Stimulated activated CD4-positive, alpha-beta T cell treated with anti-CD3 and anti-CD28 coated beads, Interleukin-12 subunit alpha, Interleukin-12 subunit beta, amount 100 ng/mL, for 4 hours (primary cell): Measurements from ENCODE around the gene KCNQ1.

Experiments used
- DNase-seq: peaks from one replicate; pipeline ENCODE4 v3.0.0-alpha.2; 2020

The KCNQ1 gene

DNA sequence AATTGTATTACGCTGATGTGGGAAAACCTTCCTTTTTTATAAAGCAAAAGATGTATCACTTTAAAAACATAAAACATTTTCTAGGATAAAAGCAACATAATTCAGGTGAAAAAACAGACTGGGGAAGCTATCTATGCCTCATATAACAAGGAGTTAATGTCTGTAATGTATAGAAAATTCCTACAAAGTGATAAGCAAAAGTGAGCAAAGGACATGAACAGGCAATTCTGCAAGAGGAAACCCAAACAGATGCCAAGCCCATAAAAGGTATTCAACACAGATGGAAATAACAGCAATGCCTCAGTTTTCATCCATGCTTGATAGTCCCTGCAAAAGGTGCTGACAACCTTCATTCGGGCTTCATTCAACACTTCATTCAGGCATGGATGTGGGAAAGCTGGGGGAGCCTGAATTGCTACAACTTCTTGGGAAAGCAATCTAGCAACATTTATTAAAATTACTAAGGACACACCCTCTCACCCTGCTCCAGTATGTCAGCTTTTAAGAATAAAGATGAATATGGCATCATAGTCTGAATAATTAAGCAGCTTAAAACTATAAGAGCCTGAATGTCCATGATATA is 215.6 kb downstream of the KCNQ1 start:
- DNase-seq = no peak

DNA sequence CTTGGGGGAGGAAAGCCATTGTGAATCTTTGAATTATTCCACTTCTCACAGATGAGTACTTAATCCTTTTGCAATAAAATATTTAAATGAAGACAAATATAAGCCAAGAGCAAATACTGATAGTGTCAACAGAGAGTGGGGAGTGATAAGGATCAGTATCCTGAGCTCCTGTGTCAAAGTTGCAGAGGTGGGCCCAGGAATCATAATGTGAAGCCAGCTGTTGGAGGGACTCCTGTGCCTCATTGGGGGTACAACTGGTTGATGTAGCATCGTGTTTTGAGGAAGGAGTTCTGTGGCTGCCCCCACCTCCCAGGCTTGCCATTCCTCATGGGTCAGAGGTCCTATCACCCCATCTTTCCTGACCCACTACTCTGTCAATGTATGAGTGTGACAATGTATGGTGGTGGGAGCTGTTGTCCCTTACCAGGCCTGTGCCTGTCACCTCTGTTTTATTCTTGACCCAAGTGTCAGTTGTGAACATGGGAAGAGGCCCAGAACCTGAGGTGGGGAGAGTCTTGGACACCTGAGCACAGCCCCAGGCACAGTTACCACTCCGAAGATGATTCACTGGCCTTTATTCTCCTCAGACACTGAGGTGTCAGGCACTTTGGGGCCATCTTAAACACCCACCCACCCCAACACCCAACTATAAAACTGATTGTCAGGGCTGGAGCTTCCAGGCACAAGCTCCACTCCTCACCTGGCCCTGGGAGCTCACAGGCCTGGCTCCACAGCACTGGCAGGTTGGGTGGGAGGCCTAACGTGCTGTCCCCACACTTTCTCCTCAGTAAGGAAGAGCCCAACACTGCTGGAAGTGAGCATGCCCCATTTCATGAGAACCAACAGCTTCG is 216.6 kb downstream of the KCNQ1 start:
- no peak for DNase-seq

DNA sequence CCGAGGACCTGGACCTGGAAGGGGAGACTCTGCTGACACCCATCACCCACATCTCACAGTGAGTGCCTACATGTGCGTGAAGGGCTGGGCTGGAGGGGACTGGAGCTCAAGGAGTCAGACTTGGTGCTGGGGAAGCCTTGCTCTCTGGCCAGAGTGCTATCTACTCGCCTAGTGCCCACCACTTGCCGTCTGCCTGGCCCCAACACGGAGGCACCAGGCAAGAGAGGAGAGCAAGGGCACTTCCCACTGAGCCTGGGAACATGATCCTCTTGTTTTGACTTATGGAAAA is 217.2 kb downstream of the KCNQ1 start:
- DNase-seq = no peak

DNA sequence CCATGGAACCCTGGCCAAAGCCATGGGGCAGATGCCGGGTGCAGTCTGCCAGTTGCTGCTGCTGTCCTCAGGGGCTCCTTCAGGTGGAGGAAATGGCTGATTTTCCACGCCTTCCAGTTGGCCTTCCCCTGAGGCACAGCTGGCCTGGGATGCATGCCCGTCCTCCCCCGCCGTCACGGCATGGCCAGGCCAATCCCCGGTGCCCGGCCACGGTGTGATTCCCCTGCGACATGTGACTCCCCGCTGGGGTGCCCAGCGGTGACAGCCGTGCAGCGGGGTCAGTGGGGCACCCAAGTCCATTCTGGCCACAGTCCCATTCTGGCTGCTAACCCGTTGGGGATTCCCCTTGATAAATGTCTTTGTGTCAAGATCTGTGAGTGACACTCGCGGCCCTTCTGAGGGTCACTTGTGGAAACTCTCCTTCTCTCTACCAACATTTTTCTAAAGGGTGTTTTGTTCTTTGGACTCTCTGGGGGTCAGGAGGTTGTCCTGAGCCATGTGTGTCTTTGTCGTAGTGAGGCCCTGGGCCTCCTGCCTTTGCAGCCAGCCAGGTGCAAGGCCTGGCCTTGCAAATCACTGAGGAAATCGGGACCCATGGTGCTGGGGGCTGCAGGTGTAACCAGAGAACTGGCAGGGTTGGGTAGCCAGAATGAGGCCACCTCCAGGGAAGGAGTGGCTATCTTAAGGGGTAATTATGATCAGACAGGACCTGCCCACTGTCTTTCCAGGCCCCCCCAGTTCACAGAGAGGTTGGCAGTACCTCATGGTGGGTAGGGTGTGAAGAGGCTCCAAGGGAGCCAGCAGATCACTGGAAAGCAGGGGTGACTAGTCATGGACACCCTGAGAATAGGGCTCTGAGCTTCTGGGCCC is 217.9 kb downstream of the KCNQ1 start:
- DNase-seq = no peak

DNA sequence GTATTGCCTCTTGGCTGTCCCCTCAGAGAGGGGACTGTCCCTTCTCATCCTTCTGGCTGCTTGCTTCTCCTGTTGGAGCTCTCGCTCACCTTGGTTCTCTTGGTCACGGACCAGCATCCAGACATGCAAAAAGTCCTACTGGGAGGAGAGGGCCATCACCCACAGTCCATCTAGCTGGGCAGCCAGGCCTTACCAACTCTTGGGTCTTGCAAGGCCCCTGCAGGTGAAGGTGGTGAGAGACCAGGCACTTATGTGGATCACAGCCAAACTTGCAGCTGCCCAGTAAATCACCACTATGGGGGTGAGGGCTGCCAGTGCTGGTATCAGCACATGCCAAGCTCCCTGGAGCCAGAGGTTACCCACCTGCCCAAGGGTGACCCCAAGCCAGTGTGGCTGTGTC is 218.7 kb downstream of the KCNQ1 start:
- no peak for DNase-seq

DNA sequence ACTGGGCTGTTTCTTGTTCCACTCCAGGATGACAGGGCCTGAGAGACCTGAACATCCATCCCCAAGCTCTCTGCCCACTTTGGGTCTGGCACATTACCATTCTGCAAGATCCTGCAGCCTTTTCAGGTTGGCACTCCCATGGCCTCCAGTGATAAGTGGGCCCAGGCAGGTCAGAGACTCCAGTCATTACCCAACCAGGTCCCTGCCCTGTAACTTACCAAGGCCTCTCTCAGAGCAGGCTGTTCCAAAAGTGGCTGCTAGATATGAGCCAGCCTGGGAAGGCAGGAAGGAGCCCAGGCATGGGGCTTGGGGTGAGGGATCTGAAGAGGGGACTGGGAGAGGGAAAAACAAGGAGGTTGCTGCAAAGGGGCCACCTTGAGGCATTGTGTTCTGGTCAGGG is 219.1 kb downstream of the KCNQ1 start:
- no peak for DNase-seq

DNA sequence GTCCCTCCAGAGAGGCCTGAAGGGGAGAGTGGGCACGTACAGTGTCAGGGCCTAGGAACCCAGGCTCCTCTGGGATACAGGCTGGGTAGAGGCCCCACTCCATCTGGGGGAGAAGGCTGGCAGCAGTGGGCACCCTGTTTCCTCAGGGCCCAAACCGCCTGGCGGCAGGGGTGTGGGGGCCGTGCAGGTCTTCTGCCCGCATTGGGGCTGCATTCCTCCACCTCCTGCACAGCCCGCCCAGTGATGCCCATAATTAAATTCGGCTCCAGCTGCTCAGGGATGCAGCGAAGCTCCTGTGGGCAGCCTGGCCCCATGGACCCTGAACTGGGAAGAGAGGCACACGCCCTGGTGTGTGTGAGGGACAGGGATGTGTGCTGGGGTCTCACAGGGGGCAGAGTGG is 219.6 kb downstream of the KCNQ1 start:
- no peak for DNase-seq

DNA sequence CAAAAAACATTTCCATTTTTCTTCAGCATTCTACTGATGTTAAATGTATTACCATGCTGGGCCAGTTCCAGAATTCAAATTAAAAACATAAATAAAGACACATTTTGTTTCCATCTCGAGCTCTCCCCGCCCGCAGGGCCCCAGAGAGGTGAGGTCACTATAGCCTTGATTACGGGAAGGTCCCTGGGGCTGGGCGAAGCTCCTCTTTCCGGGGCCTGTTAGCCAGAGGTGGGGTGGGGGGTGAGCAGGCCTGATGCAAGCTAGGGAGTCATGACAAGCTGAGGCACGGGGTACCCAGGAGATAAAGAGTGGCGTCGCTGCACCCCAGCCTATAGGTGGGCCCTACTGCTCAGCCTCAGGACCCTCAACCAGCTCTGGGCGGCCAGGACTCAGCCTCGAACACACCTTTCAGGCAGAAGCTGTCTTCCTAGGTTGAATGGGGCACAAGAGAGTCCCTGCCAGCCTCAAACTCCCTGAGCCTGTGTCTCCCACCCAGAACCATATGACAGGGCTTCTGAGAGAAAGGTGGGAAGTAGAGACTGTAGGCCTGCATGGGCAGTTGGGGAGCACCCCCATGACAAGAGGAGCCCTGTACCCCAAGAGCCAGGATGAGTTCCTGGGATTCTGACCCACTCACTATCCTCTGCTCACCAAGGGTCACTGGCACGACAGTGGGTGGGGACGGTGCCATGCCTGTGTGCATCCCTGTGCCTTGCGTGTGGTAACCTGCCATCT is 220.2 kb downstream of the KCNQ1 start:
- DNase-seq = no peak

DNA sequence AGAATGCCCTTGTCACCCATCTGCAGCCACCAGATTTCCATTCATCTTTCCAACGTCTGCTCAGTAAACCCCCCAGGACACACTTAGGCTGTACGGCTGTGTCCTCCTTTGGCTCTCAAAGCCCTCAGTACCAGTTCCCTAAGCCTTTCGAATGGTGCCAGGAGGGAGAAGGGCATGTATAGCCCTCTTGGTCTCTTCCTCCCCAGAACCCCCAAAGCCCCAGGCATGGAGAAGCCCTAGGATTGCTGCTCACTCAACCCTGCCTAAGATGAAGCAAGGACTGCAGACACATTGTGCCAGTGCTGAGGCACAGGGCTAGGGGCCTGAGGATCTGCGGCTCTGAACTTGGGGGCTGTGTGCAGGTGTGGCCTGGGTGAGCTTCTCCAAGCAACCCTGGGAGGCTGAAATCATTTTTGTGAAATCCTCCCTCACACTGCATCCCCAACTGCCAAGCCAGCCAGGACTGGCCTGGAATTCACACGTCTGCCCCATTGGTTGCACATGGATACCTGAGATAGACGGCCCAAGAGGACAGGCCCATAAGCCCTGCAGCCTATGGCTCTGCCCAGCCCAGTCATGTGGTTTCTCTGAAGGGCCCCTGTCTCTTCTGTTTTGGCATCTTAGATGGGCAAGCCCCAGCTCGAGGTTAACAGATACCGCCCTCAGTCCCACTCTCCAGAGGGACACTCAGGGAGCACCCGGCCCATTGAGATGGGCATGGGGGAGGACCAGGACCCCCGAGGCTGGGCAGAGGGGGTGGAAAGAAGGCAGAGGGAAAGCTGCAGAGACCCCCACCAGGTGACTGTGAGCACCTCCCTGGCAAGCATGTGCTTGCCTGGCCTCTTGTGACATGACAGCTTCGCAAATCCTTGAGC is 221.0 kb downstream of the KCNQ1 start:
- no peak for DNase-seq

DNA sequence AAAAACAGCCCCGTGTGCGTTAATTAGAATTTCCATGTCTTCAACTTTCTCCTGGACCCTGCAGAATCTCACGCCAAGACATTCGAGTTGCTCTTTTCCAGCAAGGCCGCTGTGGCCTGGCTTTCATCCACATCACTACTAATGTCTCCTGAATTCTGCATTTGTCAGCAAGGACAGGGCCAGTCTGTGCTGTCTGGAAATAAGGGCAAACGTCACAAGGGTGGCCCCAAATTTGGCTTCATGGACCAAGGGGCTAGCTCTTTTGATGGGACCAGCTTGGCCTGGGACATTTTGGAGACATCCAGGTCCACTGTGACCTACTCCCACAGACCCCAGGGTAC is 221.6 kb downstream of the KCNQ1 start:
- DNase-seq = no peak

DNA sequence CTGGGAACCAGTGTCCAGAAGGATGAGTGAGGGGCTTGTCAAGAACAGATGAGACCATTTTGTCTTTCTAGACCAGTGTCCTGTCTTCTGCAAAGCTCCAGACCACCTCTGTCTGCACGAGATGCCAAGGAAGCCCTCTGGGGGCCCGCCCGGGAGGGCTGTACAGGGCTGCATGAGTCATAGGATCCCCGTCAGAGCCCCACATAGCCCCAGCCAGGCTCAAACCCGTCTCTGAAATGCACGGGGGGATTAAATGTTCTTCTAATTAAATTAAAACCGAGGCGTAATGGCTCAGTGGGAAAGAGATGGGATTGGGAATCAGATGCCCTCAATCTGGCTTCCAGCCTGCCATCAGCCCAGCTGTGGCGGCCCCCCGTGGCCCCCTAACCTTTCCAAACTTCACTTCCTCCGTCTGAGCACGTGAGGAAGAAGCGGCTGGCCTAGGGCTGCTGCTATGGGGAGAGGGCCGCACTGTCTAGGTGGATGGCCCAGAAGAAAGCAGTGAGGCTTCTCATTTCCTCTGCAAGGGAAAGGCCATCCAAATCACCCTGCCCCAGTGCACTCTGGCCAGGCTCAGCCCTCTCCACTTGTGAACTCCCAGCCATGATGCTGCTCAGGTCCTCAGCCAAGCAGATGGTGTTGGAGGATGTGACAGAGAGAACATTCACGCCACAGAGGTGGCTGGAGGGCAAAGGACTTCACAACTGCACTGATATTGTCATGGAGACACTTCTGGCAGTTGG is 222.2 kb downstream of the KCNQ1 start:
- DNase-seq = no peak

DNA sequence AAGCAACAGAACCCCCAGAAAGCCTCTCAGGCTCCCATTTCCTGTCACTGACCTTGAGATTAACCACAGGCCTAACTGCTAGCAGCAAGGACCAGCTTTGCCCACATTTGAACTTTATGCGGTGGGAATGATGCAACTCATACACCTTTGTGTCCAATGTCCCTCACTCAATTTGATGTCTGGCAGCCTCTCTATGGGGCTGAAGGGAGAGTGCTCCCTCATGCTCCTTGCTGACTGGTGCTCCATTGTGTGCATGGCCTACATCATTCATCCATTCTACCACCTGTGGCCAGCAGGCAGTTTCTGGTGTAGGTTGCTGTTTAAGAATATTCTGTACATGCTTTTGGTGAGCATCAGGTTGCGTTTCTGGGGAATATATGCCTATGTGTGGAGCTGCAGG is 223.1 kb downstream of the KCNQ1 start:
- DNase-seq = no peak

DNA sequence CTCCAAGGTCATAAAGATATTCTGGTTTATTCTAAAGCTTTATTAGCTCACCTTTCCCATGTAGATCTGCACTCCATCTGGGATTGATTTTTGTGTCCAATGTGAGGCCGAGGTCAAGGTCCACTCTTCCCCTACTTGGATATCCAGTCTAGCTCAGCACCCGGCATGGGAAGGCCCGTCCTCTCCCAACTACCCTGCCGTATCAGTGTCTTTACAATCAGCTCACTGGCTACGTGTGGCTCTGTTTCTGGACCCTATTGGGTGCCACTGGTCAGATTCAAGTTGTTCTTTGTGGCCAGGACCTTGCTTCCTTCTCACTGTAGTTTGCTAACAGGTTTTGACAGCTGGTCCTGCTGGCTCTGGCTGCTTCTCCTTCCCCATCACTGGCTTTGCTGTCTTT is 224.1 kb downstream of the KCNQ1 start:
- no peak for DNase-seq

DNA sequence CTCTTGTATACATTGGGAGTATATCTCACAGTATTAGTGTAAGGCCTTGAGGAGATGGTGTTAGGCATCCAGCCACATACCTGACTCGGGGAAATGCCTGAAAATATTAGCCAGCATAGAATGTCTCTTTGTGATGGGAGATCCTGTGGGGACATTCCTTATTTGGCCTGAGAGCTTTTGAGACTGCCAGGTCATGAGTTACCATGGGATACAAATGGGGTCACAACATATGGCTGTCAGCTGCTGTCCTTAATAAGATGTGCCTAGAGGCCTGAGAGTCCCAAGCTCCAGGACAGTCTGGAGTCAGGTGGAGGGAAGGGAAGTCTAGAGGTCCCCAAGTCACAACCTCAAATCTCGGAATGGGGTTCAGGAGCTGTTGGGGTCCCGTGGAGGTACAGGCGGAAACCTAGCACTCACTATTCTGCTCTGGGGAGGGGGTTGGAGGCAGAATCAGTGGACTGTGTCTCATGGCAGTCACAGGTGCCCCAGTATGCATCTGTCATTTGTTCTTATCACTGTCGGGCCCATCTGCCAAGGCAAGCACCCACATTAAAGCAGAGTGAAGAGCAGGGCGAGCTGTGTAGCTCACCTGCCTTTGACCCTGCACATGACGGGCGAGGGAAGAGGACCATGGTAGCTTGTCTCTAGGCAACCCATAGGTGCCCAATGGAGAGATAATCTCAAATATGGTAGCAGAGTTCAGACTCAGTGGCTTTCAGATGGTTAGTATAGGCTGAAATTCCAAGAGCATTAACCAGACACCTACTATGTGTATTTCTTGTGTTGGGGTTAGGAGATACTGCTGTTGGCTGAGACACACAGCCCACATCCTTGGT is 225.0 kb downstream of the KCNQ1 start:
- no peak for DNase-seq

DNA sequence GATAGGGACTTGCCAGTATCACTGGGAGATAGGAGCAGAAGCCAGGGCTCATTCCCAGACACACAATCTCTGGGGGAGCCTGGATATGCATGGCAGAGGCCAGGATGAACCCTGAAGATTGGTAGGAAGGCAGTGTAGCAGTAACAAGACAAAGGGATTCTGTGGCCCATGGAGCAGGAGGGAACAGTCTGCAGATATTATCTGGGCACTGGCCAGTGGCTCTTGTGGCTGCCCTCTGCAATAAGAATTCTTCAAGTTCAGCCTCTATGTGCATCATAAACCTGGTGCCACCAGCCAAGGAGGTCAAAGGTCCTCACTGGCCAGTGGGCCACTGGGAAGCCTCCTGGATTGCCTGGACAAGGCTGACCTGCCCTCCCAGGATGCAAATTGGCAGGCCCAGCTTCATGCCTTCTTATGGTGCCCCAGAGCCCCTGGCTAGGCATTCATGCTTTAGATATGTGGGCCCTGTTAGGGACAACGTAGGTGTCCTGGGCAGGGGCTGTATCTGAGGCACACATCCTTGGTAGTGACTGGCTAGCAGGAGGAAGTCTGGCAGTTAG is 225.8 kb downstream of the KCNQ1 start:
- DNase-seq = no peak

DNA sequence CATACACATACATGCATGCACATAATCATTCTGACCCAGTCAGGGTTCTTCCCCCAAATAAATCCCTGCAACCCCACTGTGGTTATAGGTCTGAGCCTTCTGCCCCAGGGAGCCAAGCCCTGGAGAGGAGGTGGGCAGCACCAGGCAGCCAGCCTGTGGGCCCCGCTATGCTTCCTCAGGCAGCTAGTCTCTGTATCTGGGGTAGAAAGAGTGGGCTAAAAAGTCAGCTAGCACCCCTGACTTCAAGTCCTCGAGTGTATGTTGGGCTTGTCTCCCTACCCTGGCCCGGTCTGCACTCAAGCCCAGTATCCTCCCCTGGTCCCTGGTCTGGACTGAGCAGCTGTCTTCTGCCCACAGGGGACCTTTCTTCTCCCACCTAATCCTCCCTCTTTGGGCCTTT is 226.9 kb downstream of the KCNQ1 start:
- DNase-seq = no peak

DNA sequence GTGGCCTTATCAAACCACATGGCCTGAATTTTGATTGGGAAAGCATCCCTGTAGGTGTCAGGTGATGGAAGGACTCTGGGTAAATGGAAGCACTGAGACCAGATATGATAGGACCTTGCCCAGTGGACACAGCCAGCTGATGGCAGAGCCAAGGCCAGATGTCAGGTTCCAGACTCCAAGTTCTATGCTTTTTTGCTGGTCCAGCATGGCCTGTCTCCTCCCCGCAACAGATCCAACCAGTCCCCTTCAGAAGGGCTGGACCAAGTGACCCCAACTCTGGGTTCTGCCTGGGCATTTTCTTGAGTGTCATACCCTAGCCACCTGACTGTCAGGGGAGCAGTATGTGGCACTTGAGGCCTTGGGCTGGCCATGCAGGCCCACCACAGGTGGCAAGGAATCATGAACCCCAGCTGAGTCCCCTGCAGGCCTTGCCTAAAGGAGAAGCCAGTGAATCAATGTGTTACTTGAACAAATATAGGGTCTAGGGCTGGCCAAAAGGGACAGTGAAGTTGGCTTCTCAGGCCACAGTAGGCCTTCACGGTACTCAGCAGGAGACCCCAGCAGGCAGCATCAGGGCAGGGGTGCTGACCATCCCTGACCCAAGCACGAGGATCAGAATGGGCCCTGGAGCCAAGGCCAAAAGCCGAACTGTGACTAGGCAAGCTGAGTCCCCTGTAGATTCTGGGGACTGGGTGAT is 227.9 kb downstream of the KCNQ1 start:
- DNase-seq = no peak

DNA sequence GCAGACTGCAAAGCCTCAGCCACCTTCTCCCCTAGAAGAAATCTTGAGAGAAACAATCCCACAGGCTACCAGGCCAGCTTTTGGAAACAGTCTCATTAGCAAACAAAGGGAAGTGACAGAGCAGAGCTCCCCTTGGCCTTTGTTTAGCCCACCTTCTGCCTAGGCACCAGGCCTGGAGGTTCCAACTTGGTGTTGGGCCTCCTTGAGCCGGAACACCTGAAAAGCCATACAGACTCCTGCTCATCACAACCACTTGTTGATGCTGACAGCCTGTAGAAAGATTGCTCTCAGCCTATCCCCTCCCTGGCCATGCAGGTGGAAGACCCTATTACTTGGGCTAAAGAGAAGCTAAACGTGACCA is 228.4 kb downstream of the KCNQ1 start:
- no peak for DNase-seq

DNA sequence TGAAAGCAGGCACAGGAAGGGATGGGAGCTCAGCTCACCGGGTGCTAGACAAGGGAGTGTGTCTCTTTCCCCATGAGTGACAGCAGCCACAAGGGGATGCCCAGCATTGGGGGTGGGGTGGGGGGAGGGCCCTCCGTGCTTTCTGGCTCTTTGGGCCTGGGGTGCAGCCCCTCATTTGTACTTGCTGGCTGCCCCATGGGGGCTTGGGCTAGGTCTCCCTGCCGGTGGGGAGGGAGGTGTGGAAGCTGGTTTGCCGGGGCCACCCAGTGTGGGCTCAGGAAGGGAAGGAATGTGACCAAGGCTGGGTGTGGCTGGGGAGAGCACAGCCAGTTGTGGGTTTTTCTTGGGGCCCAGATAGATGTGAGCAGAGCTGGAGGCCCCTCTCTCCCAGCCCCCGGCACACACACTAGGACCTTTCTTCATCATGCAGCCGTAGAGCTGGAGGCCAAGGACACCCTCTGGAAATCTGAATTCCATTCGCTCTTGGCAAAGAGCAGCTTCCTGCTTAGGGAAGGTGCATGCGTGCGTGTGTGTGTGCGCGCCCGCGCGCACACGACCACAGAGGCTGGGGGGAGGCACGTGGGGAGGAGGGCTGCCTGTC is 229.2 kb downstream of the KCNQ1 start:
- no peak for DNase-seq
